GM19468 (cell line): ENCODE results near the gene OR2T1.
"Not testable (repeated sequence)": the region's sequence is repeated elsewhere in the genome, so short reads cannot be mapped to it uniquely, and the experiment has no call there.

Experiments
- ATAC-seq: cut with Tn5 transposase; IDR thresholded peaks from one replicate; pipeline ENCODE4 v1.9.1; 2021; ENCODE audit warnings: mild to moderate bottlenecking, moderate library complexity, moderate number of reproducible peaks; ENCODE audit not compliant: unreplicated experiment; ENCODE audit errors: extremely low read depth

Gene OR2T1

DNA sequence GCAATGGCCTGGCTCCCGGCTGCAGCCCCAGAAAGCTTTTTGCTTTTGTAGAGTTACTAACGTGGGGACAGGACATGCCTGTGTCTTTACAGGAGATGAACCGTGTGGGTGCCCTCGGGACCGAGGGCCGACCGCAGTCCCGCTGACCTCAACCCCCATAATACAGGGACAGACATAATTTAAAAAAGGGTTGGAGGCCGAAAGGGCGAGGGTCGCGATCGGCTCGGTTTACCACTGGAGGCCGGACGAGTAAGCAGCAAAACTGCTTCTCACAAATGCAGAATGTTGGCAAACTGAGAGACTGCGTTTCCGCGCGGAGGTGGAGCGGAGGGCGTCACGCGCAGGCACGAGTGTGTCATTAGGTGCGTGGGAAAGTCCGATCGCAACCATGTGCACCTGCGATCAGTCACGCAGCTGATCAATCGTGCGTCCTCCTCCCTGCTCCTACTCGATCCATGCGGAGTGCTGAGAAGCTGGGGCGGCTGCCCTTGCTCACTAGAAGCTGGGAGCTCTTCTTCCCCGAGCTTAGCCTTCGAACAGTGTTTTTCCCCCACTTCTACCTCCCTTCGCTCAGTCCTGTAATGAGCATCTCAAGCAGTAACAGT, 31.1 kb downstream of the OR2T1 start:
- not testable (repeated sequence) for ATAC-seq

DNA sequence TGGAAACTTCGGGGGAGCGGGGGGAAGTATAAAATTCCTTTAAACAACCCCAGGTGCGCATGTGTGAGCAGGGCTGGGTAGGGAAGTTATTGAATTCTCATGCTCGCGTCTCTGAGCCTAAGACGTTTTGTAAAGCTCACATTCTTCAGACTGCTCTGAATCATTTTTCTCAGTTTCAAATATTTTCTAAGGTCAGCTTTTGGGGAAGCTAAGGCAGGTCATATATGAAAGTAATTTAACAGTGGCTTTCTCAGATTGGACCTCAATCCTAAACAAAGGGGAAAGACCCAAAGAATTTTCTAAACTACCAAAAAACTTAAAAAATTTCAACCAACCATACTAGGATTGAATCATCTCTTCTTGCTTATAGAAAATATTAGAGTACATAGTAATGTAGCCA, 32.1 kb downstream of the OR2T1 start:
- not testable (repeated sequence) for ATAC-seq

DNA sequence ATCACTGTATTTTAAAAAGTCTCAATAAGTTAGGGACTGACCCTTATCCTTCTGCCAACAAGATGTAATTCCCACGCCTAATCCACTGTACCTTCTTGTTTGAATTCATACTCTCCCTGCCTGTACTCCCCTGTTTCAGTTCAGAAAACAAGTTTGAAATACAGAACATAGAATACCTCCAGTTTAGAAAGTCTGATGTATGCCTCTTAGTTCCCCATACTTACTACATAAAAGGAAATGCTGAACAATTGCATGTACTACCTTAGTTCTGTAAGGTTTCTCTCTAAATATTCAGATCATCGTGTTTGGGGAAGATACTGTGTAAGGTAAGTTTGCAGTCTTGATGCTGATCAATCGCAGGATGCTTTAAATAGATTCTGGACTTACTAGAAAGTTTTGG, 33.5 kb downstream of the OR2T1 start:
- peak; percentile 30 for ATAC-seq

DNA sequence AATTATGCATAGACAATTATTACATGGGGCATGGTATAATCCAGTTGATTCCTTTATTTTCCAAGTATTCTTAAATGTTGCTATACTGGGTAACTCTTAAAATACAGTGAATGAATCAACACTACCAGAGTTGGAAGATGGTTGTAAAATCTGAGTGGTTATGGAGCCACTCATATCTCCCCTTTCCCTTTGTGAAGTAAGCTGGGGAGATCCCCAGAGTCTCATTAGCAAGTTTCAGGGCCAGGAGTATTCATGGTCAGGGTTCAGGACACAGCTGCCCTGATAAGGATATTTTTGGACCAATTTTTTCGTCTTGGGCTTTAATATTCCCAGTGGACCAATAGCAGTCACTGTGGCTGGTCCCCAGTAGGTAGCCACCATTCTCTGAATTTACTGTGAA, 35.8 kb downstream of the OR2T1 start:
- ATAC-seq: not testable (repeated sequence)

DNA sequence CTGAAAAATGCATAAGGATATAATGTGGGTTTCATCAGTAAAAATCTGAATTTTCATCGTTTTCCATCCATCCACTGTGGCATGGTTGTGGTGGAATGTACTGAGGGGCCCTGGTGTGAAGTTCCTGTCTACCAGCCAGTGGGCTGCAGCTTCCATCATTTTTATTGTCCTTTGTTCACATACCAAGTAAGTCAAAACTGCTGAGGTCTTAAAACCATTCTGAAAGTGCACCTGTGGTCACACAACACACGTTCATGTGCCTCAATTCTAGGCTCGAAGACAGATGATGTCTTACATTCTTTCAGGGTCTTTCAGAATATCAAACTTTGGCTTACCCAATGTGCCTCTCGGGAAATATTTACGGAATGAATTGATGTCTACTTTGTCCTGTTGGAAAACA, 36.4 kb downstream of the OR2T1 start:
- ATAC-seq: not testable (repeated sequence)

DNA sequence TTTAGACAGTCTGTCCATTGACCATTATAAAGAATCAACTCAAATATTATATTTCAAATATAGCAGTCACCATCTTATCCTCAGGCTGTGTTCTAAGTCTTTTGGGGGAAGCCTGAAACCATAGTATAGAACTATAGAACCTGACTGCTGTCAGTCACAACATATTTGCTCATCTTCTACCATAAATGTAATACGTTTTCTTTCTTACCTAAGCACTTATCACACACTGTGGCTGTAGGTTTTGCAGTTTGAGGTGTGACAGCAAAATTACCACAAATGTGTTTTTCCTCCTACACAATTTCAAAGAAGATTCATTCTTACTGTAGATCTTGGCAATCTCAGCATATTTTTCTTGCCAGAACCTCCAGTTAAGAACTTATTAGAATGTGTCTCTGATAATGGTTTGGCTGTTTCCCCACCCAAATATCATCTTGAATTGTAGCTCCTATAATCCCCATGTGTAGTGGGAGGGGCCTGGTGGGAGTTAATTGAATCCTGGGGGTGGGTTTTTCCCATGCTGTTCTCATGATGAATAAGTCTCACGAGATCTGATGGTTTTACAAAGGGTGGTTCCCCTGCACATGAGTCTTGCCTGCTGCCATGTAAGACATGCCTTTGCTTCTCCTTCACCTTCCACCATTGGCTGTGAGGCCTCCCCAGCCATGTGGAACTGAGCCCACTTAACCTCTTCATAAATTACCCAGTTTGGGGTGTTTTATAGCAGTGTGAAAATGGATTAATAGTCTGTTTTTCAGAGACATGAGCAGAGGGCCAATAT, 39.8 kb downstream of the OR2T1 start:
- ATAC-seq: not testable (repeated sequence)

DNA sequence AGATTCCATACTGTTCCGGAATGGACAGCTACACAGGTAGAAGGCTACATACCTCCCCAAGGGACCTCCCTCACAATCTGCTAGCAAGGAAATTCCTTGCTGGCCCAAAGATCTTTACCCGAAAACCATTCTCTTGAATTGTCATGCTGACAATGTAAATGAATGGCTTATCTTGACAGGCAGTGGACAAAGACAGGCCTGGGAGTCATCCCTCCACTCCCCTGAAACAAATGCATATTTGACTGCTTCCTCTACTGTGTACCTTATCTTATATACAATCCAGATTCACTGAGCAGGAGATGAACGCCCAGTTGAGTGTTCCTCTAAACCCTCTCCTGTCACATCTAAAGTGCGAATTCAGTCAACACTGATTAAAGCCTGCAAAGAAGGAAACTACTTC, 41.8 kb downstream of the OR2T1 start:
- not testable (repeated sequence) for ATAC-seq

DNA sequence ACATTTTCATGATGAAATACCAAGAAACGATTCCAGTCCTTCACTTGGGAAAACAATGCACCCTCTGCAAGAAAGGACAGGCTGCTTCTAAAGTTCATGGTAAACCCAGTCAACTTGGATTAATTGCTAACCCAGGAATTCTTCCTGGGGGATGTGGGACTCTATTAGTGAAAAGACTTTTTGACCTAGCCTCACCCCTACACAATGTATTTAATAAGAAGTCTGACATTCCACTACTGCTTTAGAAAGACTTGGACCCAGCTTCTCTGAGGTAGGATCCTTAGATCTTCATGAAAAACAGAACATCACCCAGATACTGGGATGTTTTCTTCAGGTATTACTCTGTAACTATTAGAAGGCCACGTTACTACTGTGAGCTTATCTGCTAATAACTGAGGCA, 42.6 kb downstream of the OR2T1 start, which contains the start of gene OR2T2:
TSS of gene OR2T2 (plus strand) at position 239 of the 400 bp plus-strand sequence. CDS start 7,161 bp downstream, outside the sequence.
- ATAC-seq: not testable (repeated sequence)

DNA sequence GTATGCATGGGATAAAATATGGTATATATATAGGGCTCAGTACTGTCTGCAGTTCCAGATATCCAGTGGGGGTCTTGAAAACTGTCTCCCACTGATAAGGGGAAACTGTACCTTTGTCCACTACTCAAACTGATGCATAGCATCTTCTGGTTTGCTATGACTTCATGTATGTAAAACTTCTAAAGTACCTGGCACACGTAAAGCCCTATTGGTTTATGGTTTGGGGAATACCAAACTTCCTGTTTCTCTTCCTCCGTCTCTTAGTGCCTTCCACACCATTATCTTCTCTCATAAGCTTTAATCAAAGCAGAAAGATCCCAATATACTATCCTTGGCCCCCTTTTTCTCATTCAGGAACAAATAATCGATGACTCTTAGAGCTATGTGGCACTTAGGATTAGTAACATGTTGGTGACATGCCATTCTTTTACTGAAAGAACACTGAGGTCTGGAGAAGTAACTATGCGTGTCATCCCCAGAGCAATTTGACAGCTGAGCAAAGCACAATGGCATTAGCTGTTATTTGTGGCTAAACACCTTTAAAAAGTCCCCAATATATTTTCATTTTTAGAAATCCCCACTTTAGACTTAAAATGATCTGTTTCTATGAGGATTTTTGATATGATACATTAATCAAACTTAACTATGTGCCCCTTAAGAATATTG, 45.7 kb downstream of the OR2T1 start:
- peak; percentile 46 for ATAC-seq

DNA sequence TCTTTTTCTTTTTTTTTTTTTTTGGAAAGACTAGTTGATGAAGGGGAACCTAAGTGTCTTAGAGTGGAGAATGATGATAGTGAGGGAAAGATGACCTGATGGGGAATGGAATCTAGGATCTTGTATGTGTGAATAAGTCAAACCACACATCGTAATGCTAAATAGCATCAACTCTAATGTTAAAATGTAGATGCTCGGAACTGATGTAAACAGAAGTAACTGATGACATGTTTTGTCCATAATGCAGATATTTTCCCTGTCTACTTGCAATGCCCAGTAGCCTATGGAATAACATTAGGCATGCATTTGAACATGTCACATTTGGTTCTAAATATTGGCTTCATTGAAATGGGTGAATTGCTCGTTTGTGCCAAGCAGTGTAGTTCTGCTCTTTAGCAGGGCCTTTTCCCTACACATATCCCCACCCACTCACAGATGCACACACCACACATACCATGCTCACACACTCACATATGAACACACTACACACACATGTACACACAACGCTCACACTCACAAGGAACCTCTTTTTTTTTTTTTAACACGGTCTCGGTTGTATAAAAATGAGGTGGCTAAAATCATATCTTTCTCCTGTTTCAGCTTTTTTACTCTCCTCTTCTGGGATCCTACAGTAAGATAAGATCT, 47.1 kb downstream of the OR2T1 start:
- not testable (repeated sequence) for ATAC-seq

DNA sequence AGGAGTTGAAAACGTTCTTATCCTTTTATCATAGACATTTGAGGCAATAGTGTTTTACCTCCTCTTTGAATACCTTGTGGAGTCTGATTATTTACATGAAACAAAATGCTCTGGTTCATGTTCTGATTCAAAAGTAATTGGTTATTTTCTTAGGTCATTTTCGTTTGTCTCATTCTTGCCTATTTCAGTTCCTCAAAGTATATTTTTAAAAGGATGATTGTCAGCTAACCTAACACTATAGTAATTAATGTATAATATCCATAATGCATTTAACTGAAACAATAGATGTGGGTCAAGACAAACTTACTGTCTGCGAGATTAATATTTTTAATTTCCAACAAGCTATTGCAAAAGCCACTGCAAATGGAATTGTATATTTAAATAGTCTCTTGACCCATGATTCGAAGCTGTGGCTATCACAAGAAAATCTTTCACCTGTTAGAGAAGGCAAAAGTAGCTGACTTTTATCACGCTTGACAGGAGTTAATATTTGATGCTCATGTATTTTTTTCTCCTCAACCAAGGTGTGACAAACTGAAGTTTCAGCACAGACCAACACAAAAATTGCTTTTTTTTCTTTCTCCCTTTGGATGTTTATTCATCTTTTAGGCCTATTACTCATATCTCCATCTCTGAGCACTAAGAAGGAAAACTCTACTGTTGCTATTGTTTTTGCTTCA, 47.8 kb downstream of the OR2T1 start:
- peak; percentile 51 for ATAC-seq

DNA sequence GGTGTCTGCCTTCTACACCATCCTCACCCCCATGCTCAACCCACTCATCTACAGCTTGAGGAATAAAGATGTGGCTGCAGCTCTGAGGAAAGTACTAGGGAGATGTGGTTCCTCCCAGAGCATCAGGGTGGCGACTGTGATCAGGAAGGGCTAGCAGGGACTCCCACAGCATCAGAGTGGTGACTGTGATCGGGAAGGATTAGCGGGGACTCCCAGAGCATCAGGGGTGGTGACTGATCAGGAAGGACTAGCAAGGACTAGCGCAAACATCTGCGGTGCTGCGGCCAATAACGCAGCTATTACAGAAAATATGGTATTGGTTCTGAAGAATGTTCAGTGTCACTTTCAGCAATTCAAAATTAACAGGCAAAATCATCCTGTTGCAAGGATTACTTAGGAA, 50.8 kb downstream of the OR2T1 start:
- not testable (repeated sequence) for ATAC-seq

DNA sequence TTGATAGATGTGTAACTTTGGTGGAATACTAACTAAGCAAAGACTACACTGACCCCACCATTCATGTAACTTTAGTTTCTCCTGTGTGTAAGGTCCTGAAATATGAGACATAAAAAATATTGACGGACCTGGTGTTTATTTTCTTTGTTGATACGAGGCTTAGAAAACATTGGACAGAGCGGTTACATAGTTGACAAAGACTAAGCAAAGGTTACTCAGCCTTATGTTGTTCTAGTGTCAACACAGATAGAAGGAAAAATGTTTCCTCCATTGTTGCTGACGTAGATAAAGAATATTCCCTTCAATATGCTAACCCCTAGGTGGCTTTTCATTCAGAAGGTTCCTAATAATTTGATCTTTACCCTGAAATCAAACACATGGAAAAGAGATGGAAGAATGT, 52.2 kb downstream of the OR2T1 start:
- not testable (repeated sequence) for ATAC-seq

DNA sequence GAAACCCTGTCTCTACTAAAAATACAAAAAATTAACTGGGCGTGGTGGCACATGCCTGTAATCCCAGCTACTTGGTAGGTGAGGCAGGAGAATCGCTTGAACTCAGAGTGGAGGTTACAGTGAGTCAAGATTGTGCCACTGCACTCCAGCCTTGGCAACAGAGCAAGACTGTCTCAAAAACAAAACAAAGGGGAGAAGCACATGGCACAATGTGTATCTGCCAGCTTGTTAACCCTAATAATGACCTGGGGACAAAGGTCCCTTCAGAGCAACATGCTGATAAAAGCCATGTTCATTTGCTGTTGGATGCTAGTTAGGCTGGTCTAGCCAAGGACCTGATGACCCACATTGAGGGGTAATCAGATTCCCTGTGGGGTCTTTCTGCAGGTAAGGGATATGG, 53.8 kb downstream of the OR2T1 start:
- not testable (repeated sequence) for ATAC-seq
